ENCODE measurements around the gene TMEM164.
"Not testable (repeated sequence)": the region's sequence is repeated elsewhere in the genome, so short reads cannot be mapped to it uniquely, and the experiment has no call there.

TMEM164 gene

DNA sequence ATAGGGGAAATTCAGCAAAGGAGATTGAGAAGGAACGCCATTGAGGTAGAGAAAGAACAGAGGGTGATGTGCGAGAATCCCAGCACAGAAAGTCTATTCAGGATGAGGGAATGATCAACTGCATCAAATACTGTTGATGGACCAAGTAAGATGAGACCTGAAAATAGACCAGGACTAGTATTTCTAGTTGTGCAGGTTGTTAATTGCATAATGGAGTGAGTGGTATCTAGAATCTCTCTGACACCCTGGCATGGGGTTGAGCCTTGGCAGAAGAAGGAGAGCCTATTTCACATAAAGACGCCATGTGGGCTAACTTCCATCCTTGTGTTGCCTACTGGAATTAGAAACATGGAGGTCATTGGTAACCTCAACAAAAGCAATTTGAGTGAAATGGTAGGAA is 135.6 kb downstream of the TMEM164 start:
- DNase-seq, result no peak

DNA sequence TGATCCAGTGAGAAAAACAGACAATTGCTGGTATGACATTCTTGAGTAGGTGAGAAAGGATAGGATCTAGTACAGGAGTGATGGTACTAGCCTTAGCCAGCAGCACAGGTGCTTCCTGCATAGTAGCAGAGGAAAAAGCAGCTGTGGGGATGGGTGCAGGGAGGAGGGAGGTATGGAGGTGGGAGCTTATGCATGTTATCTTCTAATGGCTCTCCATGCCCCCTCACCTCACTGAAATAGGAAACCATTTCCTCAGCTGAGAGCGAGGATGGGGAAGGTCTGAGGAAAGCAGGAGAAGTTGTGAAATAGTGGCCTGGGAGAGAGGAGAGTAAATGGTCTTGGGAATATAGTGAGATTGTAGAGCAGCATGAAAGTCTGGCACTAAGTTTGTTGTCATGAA is 136.3 kb downstream of the TMEM164 start:
- DNase-seq, result no peak

DNA sequence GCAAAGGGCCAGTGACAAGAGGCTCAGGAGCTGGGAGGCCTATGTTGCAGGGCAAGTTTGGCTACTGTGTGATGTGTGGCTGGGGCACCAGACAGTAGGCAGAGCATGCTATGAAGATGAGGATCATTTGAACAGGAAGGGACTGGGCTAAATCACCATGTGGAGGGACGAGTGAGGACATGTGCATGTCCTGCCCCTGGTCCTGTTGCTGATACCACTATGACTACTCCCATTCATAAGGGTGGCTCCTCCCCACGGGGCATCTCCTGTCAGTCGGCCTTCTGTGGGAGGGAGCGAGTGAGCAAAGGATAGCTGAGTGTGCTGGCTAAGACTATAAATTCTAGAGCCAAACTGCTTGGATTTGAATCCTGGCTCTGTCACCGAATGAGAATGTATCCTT is 139.2 kb downstream of the TMEM164 start:
- no peak for DNase-seq

- DNase-seq, result no peak
These were observed 140.7 kb downstream of the TMEM164 start for GRCh38 chrX:110143454-110144210.

DNA sequence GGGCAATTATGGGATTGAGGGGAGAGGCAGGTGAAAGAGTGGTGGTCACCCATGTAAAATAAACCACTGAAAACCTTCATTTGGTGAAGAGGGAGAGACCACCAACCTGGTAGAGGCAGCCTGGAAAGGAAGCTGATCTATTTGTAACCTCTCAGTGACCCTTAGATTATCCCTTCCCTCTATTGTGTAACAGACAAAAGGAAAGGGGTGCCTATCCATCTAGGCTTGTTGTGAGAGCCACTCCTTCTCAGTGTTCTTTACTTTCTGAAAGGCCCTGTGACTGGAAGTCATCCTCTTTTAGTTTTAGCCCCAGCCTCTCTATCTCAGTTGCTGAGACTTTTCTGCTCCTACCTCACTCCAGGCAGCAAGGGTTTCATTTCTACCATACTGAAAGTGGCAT is 142.4 kb downstream of the TMEM164 start:
- no peak for DNase-seq

- DNase-seq, result no peak
These were observed 142.9 kb downstream of the TMEM164 start for GRCh38 chrX:110145854-110146253.

- no peak for DNase-seq
These were observed 143.6 kb downstream of the TMEM164 start for GRCh38 chrX:110146521-110146920.

DNA sequence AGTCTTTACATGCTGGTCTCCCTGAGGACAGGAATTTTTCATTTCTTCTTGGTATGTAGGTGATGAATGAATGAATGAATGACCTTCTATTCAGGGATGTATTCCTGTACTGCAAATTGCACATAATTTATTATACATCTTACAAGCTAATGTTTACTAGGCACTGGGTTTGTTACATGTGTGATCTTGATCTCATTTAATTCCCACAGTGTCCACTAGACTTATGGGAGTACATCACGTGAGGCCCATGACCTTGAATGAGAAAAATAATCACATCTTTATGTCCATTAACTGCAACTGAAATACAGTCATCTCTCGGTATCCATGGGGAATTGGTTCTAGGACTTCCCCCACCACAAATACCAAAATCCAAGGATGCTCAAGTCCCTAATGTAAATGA is 150.3 kb downstream of the TMEM164 start:
- no peak for DNase-seq

DNA sequence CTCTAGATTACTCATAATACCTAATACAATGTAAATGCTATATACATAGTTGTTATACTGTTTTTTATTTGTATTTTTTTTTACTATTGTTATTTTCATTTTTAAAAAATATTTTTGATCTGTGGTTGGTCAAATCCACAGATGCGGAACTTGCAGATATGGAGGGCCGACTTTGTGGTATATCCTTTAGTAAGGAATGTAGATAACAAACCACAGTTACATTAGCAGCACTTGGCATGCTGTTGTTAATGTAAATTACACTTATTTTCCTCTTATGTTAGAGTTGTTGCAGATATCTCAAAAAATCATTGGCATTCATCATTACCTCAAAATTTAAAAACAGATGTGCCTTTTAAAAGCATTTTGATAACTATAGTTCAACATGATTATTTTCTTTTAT is 151.0 kb downstream of the TMEM164 start:
- DNase-seq, result no peak

- not testable (repeated sequence) for DNase-seq
These were observed 151.4 kb downstream of the TMEM164 start for GRCh38 chrX:110154328-110154727.

- DNase-seq, result no peak
These were observed 152.8 kb downstream of the TMEM164 start for GRCh38 chrX:110155759-110156158.

DNA sequence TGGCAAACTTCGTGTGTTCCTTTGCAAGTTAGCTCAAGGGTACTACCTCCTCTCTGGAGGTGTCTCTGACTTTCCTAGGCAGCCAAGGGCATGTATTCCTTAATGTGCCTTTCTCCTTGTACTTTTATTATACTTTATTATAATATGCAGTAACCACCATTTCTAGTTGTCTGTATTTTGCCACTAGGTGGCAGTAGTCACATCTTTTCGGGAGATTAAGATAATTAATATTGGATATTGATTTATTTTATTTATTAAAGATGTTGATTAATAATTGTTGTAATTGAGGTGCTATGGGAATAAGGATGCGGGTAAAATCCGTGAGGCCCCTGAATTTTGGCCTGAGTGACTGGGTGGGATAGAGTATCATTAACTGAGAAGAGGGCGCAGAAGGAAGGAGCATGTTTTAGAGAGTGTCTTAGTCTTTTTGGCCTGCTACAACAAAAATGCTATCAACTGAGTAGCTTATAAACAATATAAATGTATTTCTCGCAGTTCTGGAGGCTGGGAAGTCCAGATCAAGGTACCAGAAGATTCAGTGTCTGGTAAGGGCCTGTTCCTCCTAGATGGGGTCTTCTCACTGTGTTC is 153.3 kb downstream of the TMEM164 start:
- DNase-seq, result no peak

DNA sequence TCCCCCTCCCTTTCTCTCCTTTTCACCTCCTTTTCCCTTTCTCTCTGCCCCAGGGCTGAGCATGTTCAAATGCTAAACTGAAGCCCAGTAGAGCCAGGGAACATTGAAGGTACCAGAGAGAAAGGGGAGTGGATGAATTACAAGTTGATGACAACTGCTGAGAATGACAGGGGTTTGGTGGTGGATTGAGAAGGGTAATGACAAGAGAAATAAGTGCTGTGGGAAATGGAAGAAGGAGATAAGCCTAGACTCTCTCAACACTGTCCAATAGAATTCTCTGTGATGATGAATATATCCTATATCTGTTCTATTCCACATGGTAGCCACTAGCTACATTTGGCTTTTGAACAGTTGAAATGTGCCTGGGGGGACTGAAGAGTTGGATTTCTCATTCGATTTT is 154.5 kb downstream of the TMEM164 start:
- DNase-seq, result no peak

- no peak for DNase-seq
These were observed 156.3 kb downstream of the TMEM164 start for GRCh38 chrX:110159235-110159634.

GRCh38 chrX:110159865-110160264 is 157.0 kb downstream of the TMEM164 start:
- DNase-seq, result no peak

DNA sequence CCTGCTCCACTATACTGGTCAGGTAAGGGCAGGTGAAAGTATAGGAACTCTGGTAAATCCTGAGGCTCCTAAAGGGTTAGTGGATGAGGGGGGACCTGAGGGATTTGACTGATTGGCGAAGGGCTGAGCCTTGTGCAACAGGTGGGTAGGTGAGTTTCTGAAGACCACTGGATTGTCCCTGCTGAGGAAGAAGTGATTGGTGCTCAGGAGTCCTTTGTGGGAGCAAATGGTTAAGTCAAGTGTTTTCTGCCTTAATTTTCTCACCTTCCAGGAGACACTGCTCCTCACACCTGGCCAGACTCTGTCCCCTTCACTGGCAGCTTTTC is 158.4 kb downstream of the TMEM164 start:
- no peak for DNase-seq

- no peak for DNase-seq
These were observed 159.2 kb downstream of the TMEM164 start for GRCh38 chrX:110162131-110162530.

DNA sequence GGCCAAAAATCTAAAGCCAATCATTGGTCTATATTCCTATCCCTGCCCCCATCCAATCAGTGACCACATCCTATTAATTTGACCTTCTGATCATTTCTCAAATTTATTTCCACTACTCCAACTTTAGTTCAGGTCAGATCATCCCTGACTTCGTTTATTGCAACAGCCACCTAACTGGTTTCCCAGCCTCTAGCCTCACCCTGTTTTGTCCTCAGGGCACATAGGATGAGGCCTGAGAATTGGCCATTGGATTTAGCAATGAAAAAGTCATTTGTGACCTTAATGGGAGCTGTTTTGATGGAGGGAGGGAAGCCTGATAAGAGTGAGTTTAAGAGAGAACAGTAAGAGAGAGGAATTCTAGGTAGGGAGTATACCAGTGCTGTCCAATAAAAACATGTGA is 160.0 kb downstream of the TMEM164 start:
- DNase-seq, result no peak

- no peak for DNase-seq
These were observed 160.6 kb downstream of the TMEM164 start for GRCh38 chrX:110163488-110163887.

DNA sequence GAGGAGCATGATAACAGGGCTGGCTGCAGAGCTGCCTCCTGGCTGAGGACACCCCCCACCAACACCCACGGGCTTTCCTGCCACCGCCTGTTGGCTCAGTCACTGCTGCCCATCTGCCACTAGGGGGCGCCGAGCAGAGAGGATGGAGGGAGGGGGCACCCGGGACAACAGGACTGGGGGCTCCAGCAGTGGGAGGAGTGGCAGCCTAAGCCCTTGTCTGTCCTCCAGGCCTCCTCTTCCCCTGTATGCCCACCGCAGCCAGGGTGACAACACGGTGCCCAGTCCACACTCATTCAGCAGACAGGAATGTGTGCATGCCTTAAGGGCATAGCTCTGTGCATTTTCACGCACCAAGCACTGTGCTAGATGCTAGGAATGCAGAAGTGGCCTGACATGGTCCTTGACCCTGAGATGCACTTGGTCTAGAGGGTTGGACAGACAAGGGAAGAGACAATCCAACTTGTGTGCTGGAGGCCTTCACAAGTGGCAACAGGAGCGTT is 165.1 kb downstream of the TMEM164 start:
- no peak for DNase-seq

DNA sequence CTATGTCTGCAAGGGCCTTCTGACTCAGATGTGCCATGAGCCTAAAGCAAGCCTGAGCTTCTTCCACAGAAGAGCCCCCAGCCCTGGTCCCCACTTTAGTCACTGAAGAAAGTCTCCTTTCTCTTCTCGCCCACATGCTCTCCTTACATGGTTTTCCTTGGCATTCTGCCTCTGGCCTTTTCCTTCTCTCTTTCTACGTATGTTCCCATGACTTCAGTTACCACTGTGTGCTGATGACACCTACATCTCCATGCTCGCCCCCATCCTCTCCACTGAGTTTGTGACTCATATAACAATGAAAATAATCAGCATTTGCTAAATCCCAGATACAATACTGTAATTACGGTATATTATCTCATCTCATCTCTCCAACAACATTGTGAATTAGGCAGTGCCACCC is 165.7 kb downstream of the TMEM164 start:
- DNase-seq, result no peak

- DNase-seq, result no peak
These were observed 167.1 kb downstream of the TMEM164 start for GRCh38 chrX:110170029-110170428.

- no peak for DNase-seq
These were observed 168.5 kb downstream of the TMEM164 start for GRCh38 chrX:110171442-110171841.

GRCh38 chrX:110172215-110172614 is 169.3 kb downstream of the TMEM164 start:
- DNase-seq, result no peak
